A172 (cell line): ENCODE results near the gene GADD45GIP1. TPM values are rescaled to one million over a fixed set of nuclear protein-coding genes. Genes with fewer than 3 reads are reported as not detected.
"Not testable (repeated sequence)": the region's sequence is repeated elsewhere in the genome, so short reads cannot be mapped to it uniquely, and the experiment has no call there.

Experiments used
- DNase-seq: peaks from one replicate; pipeline ENCODE4 v3.0.0-alpha.2; 2015; ENCODE audit warnings: low spot score
- total RNA-seq: library from RNA; depleted of rRNA; stranded (reverse); fragments of >200 nt; shearing (Covaris generic); gene quantifications from 2 replicates; pipeline ENCODE4 v1.2.3, GENCODE V29; 2014

The GADD45GIP1 gene
- total RNA-seq, 1 experiment from 2014 or later, result 64.2 TPM

GRCh38 chr19:12987781-12988180 lies 30.8 kb upstream of the GADD45GIP1 start:
- DNase-seq, result no peak

GRCh38 chr19:12987190-12987589 lies 30.2 kb upstream of the GADD45GIP1 start:
- DNase-seq, result no peak

GRCh38 chr19:12986726-12987125 lies 29.7 kb upstream of the GADD45GIP1 start:
- DNase-seq, result no peak

GRCh38 chr19:12985049-12985776 lies 28.2 kb upstream of the GADD45GIP1 start:
- DNase-seq, result peak; percentile 90

- DNase-seq, result no peak
Measured at GRCh38 chr19:12984683-12985048, 27.6 kb upstream of the GADD45GIP1 start.

GRCh38 chr19:12984143-12984627 lies 27.2 kb upstream of the GADD45GIP1 start:
- no peak for DNase-seq

GRCh38 chr19:12983542-12984142 lies 26.6 kb upstream of the GADD45GIP1 start:
- peak; percentile 54 for DNase-seq

- no peak for DNase-seq
Measured at GRCh38 chr19:12983091-12983490, 26.1 kb upstream of the GADD45GIP1 start.

GRCh38 chr19:12982648-12983047 lies 25.6 kb upstream of the GADD45GIP1 start:
- DNase-seq, result no peak

GRCh38 chr19:12979974-12980373 lies 23.0 kb upstream of the GADD45GIP1 start:
- DNase-seq, result no peak

GRCh38 chr19:12976109-12976508 lies 19.1 kb upstream of the GADD45GIP1 start:
- DNase-seq, result not testable (repeated sequence)

- no peak for DNase-seq
Measured at GRCh38 chr19:12975221-12975741, 18.3 kb upstream of the GADD45GIP1 start.

- no peak for DNase-seq
Measured at GRCh38 chr19:12974301-12975220, 17.5 kb upstream of the GADD45GIP1 start.

GRCh38 chr19:12973236-12973635 lies 16.2 kb upstream of the GADD45GIP1 start:
- DNase-seq, result no peak

- no peak for DNase-seq
Measured at GRCh38 chr19:12970070-12970820, 13.2 kb upstream of the GADD45GIP1 start.

- DNase-seq, result no peak
Measured at GRCh38 chr19:12969292-12969988, 12.4 kb upstream of the GADD45GIP1 start, which contains the start of gene DAND5. DAND5 (plus strand) TSS chr19:12969576; CDS start chr19:12969661, 85 bp downstream.

- no peak for DNase-seq
Measured at GRCh38 chr19:12967907-12968306, 10.9 kb upstream of the GADD45GIP1 start.

GRCh38 chr19:12965812-12966135 lies 8.8 kb upstream of the GADD45GIP1 start:
- no peak for DNase-seq

GRCh38 chr19:12965017-12965811 lies 8.2 kb upstream of the GADD45GIP1 start:
- DNase-seq, result peak; percentile 69

GRCh38 chr19:12959481-12959880 lies 2.5 kb upstream of the GADD45GIP1 start:
- no peak for DNase-seq
